Skeletal muscle tissue (tissue), 4 donors: ENCODE results near the gene UBLCP1. TPM values are rescaled to one million over a fixed set of nuclear protein-coding genes. Genes with fewer than 3 reads are reported as not detected.

ENCODE experiments used
- H3K27ac ChIP-seq: one replicate; pipeline ENCODE4 v1.7.0; 2013; ENCODE audit warnings: mild to moderate bottlenecking, low read depth, low read length, inconsistent platforms
- H3K27me3 ChIP-seq, 3 donors: one replicate each; pipeline ENCODE4 v1.7.0; 2013; ENCODE audit warnings: low read length in 3 of 3; ENCODE audit not compliant: control insufficient read depth in 3 of 3, insufficient read depth in 3 of 3
- H3K36me3 ChIP-seq, 3 donors: one replicate each; pipeline ENCODE4 v1.7.0; 2013; ENCODE audit warnings: low read length in 3 of 3; ENCODE audit not compliant: control insufficient read depth in 3 of 3, insufficient read depth in 3 of 3
- H3K4me1 ChIP-seq, 3 donors: one replicate each; pipeline ENCODE4 v1.7.0; 2013; ENCODE audit warnings: low read length in 3 of 3, mild to moderate bottlenecking in 3 of 3; ENCODE audit not compliant: control insufficient read depth in 3 of 3, insufficient read depth in 3 of 3
- H3K4me3 ChIP-seq, 3 donors: one replicate each; pipeline ENCODE4 v1.7.0; 2013; ENCODE audit warnings: low read length in 3 of 3
- H3K9ac ChIP-seq, 3 donors: one replicate each; pipeline ENCODE4 v1.7.0; 2013; ENCODE audit warnings: low read length in 3 of 3, mild to moderate bottlenecking in 3 of 3, moderate library complexity in 2 of 3, low read depth in 1 of 3
- H3K9me3 ChIP-seq, 3 donors: one replicate each; pipeline ENCODE4 v1.7.0; 2013; ENCODE audit warnings: low read length in 3 of 3; ENCODE audit not compliant: control insufficient read depth in 3 of 3
- total RNA-seq: library from RNA; depleted of rRNA; stranded (reverse); fragments of >200 nt; gene quantifications from one replicate; pipeline ENCODE4 v1.2.3, GENCODE V29; 2014
- donor health status: Osteomylitis.

UBLCP1 gene
- total RNA-seq, 1 donor from 2014 or later: 4.7 TPM

DNA sequence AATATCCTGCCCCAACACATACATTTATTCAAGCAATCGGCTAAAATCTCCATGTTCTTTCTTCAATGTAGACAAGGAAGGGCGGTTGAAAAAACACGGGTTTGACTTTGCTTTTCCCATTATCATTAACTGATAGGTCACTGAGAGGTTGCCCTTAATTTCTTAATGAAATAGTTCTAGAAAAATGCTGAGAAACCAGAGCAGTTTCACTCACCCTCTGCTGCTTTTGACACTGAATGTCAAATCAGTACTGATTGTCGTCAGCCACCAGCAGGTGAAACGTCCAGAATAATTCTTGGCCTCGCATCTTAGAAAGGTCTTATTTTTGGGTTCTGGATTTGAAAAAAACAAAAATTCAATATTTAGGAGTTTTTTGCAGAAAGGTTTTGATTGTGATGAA is 59.1 kb downstream of the UBLCP1 start:
- H3K4me1 ChIP-seq: no peaks in the 10 kb centered on the region
- H3K36me3 ChIP-seq: no peaks in the 10 kb centered on the region
- no peak overlapping the region for H3K4me3 ChIP-seq
- no peak overlapping the region for H3K9ac ChIP-seq
- H3K27ac ChIP-seq: no peak overlapping the region
- no peaks in the 10 kb centered on the region for H3K9me3 ChIP-seq
- H3K27me3 ChIP-seq: peaks cover 0 to 5% (median 2%) of the 10 kb centered on the region in 3 donors

DNA sequence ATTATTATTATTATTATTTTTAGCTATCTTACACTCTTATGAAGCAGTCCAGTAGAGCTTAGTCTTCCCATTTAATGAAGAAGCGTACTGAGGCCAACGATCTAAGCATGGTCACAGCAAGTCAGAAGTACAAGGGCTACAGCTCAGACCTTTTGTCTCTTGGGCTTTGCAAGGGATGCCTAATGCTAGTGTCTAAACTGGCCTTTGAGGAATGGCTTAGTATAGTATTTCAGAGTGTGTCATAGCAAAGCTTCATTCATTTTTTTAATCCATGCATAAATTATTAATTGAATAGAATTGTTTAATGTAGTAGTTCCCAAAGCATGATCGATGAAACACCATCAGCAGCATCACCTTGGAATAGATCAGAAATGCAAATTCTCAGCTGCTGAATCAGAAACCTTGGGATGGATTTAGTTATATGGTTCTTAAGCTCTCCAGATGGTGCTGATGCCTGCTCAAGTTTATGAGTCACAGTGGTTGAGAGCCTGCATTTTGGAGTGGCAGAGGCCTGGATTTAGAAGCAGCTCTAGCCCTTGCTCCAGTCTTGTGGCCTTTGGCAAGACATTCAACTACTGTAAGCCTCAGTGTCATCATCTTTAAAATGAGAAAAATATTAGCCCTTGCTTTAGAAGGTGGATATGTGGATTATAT is 61.1 kb downstream of the UBLCP1 start:
- no peaks in the 10 kb centered on the region for H3K36me3 ChIP-seq
- no peaks in the 10 kb centered on the region for H3K9me3 ChIP-seq
- no peak overlapping the region for H3K4me3 ChIP-seq
- H3K9ac ChIP-seq: no peak overlapping the region
- no peak overlapping the region for H3K27ac ChIP-seq
- H3K4me1 ChIP-seq: no peaks in the 10 kb centered on the region
- H3K27me3 ChIP-seq: peaks cover 7 to 15% (median 15%) of the 10 kb centered on the region in 3 donors

- Histone ChIP-seq H3K4me1 (no peaks in the 10 kb centered on the region), H3K36me3 (no peaks in the 10 kb centered on the region), H3K9me3 (no peaks in the 10 kb centered on the region), H3K9ac (no peak overlapping the region), H3K4me3 (no peak overlapping the region), H3K27ac (no peak overlapping the region), H3K27me3 (peaks cover 8 to 21% (median 15%) of the 10 kb centered on the region in 3 donors)
Measured at GRCh38 chr5:159324986-159325385, 61.9 kb downstream of the UBLCP1 start.

DNA sequence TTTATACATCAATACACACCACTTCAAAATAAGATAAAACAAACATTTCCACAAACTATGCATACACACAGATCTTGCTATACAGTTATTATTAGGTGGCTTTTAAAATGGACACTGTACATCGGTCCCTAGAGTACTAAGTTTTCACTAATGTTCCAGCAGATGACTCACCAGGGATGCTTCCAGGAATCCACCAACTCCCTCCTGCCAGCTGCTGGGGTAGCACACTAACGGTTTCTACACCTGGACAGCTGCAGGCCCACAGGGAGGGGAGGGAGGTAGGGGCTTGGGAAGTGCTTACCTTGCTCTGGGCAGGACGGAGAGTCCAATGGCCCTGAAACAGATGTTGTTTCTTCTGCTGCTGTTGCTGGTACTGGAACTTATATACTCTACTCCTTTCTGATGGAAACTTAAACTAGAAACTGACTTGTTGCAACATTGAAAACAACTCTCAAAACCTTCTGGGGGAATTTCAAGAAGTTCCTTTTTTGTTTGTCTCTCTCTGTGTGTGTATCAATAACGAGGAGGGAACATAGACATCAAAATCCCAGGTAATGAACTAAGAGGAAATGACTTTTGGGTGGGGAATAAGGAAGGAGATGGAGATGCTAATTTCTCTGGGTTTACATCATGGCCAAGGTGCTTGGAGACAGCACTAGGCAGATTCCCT is 67.2 kb downstream of the UBLCP1 start, which contains the start of gene IL12B:
IL12B (minus strand) TSS at position 357 of the 670 bp plus-strand sequence. CDS start 3,705 bp downstream, outside the sequence.
- no peaks in the 10 kb centered on the region for H3K9me3 ChIP-seq
- no peak within 1 kb of the TSS for H3K27ac ChIP-seq
- H3K27me3 ChIP-seq: peaks cover 12 to 33% (median 20%) of the 10 kb centered on the region in 3 donors
- peaks cover 3 to 7% (median 5%) of the 10 kb centered on the region in 3 donors for H3K4me1 ChIP-seq
- peak within 1 kb of the TSS in 1 of 3 donors; percentile 45 for H3K9ac ChIP-seq
- no peak within 1 kb of the TSS for H3K4me3 ChIP-seq
- no peaks in the 10 kb centered on the region for H3K36me3 ChIP-seq

- peaks cover 12 to 33% (median 20%) of the 10 kb centered on the region in 3 donors for H3K27me3 ChIP-seq
- peaks cover 3 to 7% (median 5%) of the 10 kb centered on the region in 3 donors for H3K4me1 ChIP-seq
- H3K36me3 ChIP-seq: no peaks in the 10 kb centered on the region
- H3K9me3 ChIP-seq: no peaks in the 10 kb centered on the region
- no peak overlapping the region for H3K27ac ChIP-seq
- peak overlapping the region in 2 of 3 donors; percentile 17 to 45 for H3K9ac ChIP-seq
- H3K4me3 ChIP-seq: peak overlapping the region in 2 of 3 donors; percentile 31 to 41
Measured at GRCh38 chr5:159331093-159331973, 68.2 kb downstream of the UBLCP1 start.

- H3K27me3 ChIP-seq: peaks cover 7 to 29% (median 20%) of the 10 kb centered on the region in 3 donors
- H3K9ac ChIP-seq: no peak overlapping the region
- peaks cover 3 to 7% (median 5%) of the 10 kb centered on the region in 3 donors for H3K4me1 ChIP-seq
- H3K27ac ChIP-seq: no peak overlapping the region
- no peaks in the 10 kb centered on the region for H3K36me3 ChIP-seq
- no peak overlapping the region for H3K4me3 ChIP-seq
- no peaks in the 10 kb centered on the region for H3K9me3 ChIP-seq
Measured at GRCh38 chr5:159332800-159333544, 69.9 kb downstream of the UBLCP1 start.

DNA sequence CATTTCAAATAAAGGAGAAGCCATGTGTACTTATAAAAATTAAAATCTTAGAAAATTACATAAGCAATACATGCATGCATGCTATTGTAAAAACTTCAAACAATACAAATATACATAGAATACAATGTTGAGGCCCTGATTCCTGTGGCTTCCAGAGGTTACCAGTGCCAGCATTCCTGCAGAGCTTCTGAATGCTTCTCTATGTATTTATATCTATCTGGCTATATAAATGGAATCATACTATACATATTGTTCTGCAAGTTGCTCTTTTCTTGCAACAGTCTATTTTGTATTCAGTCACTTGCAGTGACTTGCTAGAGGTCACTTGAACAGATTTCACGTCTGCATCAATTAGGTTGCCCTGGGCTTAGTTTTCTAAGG is 70.4 kb downstream of the UBLCP1 start:
- Histone ChIP-seq H3K4me1 (peaks cover 3 to 7% (median 5%) of the 10 kb centered on the region in 3 donors), H3K36me3 (no peaks in the 10 kb centered on the region), H3K27ac (no peak overlapping the region), H3K9ac (no peak overlapping the region), H3K4me3 (no peak overlapping the region), H3K27me3 (peaks cover under 1 to 24% (median 19%) of the 10 kb centered on the region in 3 donors), H3K9me3 (no peaks in the 10 kb centered on the region)
